Liver (tissue), 9 donors: Measurements from ENCODE around the gene DNM2. TPM values are rescaled to one million over a fixed set of nuclear protein-coding genes. Genes with fewer than 3 reads are reported as not detected.

Source experiments
- DNase-seq: peaks from one replicate; pipeline ENCODE4 v3.0.0-alpha.2; 2017; ENCODE audit warnings: low spot score
- H3K27ac ChIP-seq, 2 donors: one replicate each; pipeline ENCODE4 v1.7.0; 2013; ENCODE audit warnings: inconsistent platforms in 2 of 2, low read length in 2 of 2, control low read depth in 1 of 2, low read depth in 1 of 2, mild to moderate bottlenecking in 1 of 2
- H3K27me3 ChIP-seq, 4 donors: one replicate each; pipeline versions ENCODE4 v1.6.1 to v1.7.0; 2013; ENCODE audit warnings: low read length in 3 of 4, inconsistent platforms in 1 of 4, mild to moderate bottlenecking in 1 of 4, moderate library complexity in 1 of 4; ENCODE audit not compliant: control insufficient read depth in 4 of 4, insufficient read depth in 4 of 4
- H3K36me3 ChIP-seq, 4 donors: one replicate each; pipeline versions ENCODE4 v1.6.1 to v1.7.0; 2013; ENCODE audit warnings: low read length in 3 of 4, mild to moderate bottlenecking in 3 of 4, low read depth in 1 of 4, moderate library complexity in 1 of 4; ENCODE audit not compliant: control insufficient read depth in 4 of 4, insufficient read depth in 3 of 4
- H3K4me1 ChIP-seq, 4 donors: one replicate each; pipeline versions ENCODE4 v1.6.1 to v1.7.0; 2013; ENCODE audit warnings: low read length in 3 of 4, mild to moderate bottlenecking in 3 of 4, moderate library complexity in 1 of 4; ENCODE audit not compliant: control insufficient read depth in 4 of 4, insufficient read depth in 4 of 4
- H3K4me3 ChIP-seq, 3 donors: one replicate each; pipeline versions ENCODE4 v1.6.1 to v1.7.0; 2013; ENCODE audit warnings: low read length in 3 of 3, control low read depth in 1 of 3, low read depth in 1 of 3, mild to moderate bottlenecking in 1 of 3
- H3K9ac ChIP-seq, 2 donors: one replicate each; pipeline ENCODE4 v1.7.0; 2013; ENCODE audit warnings: low read length in 2 of 2, mild to moderate bottlenecking in 2 of 2, moderate library complexity in 2 of 2, control low read depth in 1 of 2, low read depth in 1 of 2
- H3K9me3 ChIP-seq, 4 donors: one replicate each; pipeline versions ENCODE4 v1.6.1 to v1.7.0; 2013; ENCODE audit warnings: low read length in 3 of 4; ENCODE audit not compliant: control insufficient read depth in 4 of 4
- ATF3 ChIP-seq: IDR thresholded peaks from 2 replicates; pipeline ENCODE4 v1.6.1; 2016; ENCODE audit warnings: antibody characterized with exemption
- EGR1 ChIP-seq, 2 donors: IDR thresholded peaks; 2 replicates each; pipeline ENCODE4 v1.6.1; 2016 to 2018; ENCODE audit warnings: antibody characterized with exemption in 2 of 2, low read depth in 2 of 2
- FOXA1 ChIP-seq: IDR thresholded peaks from 2 replicates; pipeline ENCODE4 v1.6.1; 2016; ENCODE audit warnings: antibody characterized with exemption
- FOXA2 ChIP-seq: IDR thresholded peaks from 2 replicates; pipeline ENCODE4 v1.6.1; 2016; ENCODE audit warnings: antibody characterized with exemption
- GABPA ChIP-seq, 2 donors: IDR thresholded peaks in 1 of 2; conservative IDR thresholded peaks in 1 of 2; 2 replicates each; pipeline ENCODE4 v1.6.1; 2016; ENCODE audit warnings: antibody characterized with exemption in 2 of 2, mild to moderate bottlenecking in 1 of 2, moderate library complexity in 1 of 2
- HNF4A ChIP-seq, 2 donors: conservative IDR thresholded peaks; 2 replicates each; pipeline ENCODE4 v1.6.1; 2016; ENCODE audit warnings: antibody characterized with exemption in 2 of 2, mild to moderate bottlenecking in 2 of 2
- HNF4G ChIP-seq: IDR thresholded peaks from 2 replicates; pipeline ENCODE4 v1.6.1; 2016; ENCODE audit warnings: antibody characterized with exemption
- JUND ChIP-seq, 2 donors: IDR thresholded peaks; 2 replicates each; pipeline ENCODE4 v1.6.1; 2016; ENCODE audit warnings: antibody characterized with exemption in 2 of 2
- NR2F2 ChIP-seq: IDR thresholded peaks from 2 replicates; pipeline ENCODE4 v1.6.1; 2016; ENCODE audit warnings: antibody characterized with exemption
- RAD21 ChIP-seq, 2 donors: IDR thresholded peaks; 2 replicates each; pipeline ENCODE4 v1.6.1; 2016; ENCODE audit warnings: antibody characterized with exemption in 2 of 2, mild to moderate bottlenecking in 2 of 2
- RXRA ChIP-seq, 2 donors: IDR thresholded peaks; 2 replicates each; pipeline ENCODE4 v1.6.1; 2017 to 2018; ENCODE audit warnings: antibody characterized with exemption in 2 of 2, mild to moderate bottlenecking in 1 of 2
- SP1 ChIP-seq: IDR thresholded peaks from 2 replicates; pipeline ENCODE4 v1.6.1; 2018; ENCODE audit warnings: antibody characterized with exemption, mild to moderate bottlenecking
- TAF1 ChIP-seq: conservative IDR thresholded peaks from 2 replicates; pipeline ENCODE4 v1.6.1; 2016; ENCODE audit warnings: antibody characterized with exemption, mild to moderate bottlenecking
- YY1 ChIP-seq: IDR thresholded peaks from 2 replicates; pipeline ENCODE4 v1.6.1; 2016; ENCODE audit warnings: antibody characterized with exemption, mild to moderate bottlenecking
- WGBS: extraction: QIAGEN DNeasy Blood & Tissue Kit; methylation state at CpG from one replicate; pipeline ENCODE4 v1.1.7; 2013; 5-methylcytosine and 5-hydroxymethylcytosine counted together
- polyA plus RNA-seq, 2 donors: library from polyadenylated mRNA; stranded (reverse) in 1 of 2; unstranded in 1 of 2; fragments of 200-250 nt in 1 of 2; fragments of >200 nt in 1 of 2; fragmentation: Nextera tagmentation in 1 of 2; extraction: Ambion mirVana in 1 of 2; gene quantifications; one replicate each; pipeline versions ENCODE4 v1.2.1 to v1.2.3, GENCODE V29; 2013 to 2015
- total RNA-seq, 2 donors: library from RNA; depleted of rRNA; stranded (reverse); fragments of >200 nt; gene quantifications; one replicate each; pipeline ENCODE4 v1.2.3, GENCODE V29; 2014
- TF ChIP-seq, protein P1 (sequence below): IDR thresholded peaks from 2 replicates; pipeline ENCODE4 v1.6.1; 2016; ENCODE audit warnings: antibody characterized with exemption
- TF ChIP-seq, protein P2 (sequence below): IDR thresholded peaks from 2 replicates; pipeline ENCODE4 v1.6.1; 2016; ENCODE audit warnings: antibody characterized with exemption, mild to moderate bottlenecking
- TF ChIP-seq, protein P3 (sequence below): IDR thresholded peaks from 2 replicates; pipeline ENCODE4 v1.6.1; 2016; ENCODE audit warnings: antibody characterized with exemption
- donor health status: healthy.
- donor health status: healthy.
- donor health status: healthy.
- donor health status: healthy.
- donor health status: healthy.

DNM2 gene
- total and polyA plus RNA-seq, 4 donors = 23.1 to 95.1 (median 59.1) TPM

DNA sequence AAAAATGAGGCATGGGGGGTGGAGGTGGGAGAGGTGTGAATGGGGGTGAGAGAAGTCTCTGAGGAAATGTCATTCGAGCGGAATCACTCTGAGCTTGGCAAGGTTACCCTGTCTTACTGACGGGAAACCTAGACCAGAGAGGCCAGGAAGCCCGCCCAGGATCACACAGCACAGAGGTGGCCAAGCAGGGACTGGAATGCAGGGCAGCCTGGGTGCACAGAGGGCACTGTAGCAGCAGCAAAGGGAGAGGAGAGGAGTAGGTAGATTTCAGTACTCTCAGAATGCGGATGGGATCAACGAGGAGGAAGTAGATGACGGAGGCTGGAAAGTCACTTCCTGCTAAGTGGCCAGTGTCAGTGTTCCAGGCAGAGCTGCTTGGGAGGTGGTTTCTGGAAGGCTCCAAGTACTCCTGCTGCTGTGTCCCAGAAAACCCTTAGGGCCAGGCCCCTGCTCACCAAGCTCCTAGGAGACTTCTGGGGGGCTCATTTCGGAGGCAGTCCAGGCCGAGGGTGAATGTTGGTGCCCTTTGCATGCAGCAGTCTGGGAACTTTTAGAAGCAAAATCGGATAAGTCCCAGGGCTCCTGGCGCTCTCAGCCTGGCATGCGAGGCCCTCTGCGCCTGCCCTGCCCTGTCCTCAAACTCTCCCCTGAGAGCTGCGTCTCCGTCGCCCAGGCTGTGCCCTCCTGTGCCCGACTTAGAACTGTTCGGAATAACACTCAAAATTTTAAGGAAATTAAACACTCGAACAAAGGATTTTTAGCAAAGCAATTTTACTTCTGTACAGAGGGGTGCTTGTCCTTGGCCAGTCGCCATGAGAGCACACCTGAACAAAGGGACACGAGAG, 33.5 kb downstream of the DNM2 start:
- H3K4me3 ChIP-seq = no peak overlapping the region
- peak in 1 of 2 donors; percentile 6 for TF ChIP-seq RAD21 (IDR thresholded peaks at IDR 0.05)
- no peak for TF ChIP-seq EGR1 (IDR thresholded peaks at IDR 0.05; ENCODE audit: low read depth in 2 of 2)
- no peak for TF ChIP-seq NR2F2
- TF ChIP-seq, protein P1, sequence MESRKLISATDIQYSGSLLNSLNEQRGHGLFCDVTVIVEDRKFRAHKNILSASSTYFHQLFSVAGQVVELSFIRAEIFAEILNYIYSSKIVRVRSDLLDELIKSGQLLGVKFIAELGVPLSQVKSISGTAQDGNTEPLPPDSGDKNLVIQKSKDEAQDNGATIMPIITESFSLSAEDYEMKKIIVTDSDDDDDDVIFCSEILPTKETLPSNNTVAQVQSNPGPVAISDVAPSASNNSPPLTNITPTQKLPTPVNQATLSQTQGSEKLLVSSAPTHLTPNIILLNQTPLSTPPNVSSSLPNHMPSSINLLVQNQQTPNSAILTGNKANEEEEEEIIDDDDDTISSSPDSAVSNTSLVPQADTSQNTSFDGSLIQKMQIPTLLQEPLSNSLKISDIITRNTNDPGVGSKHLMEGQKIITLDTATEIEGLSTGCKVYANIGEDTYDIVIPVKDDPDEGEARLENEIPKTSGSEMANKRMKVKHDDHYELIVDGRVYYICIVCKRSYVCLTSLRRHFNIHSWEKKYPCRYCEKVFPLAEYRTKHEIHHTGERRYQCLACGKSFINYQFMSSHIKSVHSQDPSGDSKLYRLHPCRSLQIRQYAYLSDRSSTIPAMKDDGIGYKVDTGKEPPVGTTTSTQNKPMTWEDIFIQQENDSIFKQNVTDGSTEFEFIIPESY = no peak
- TF ChIP-seq SP1 = no peak
- TF ChIP-seq, protein P2, sequence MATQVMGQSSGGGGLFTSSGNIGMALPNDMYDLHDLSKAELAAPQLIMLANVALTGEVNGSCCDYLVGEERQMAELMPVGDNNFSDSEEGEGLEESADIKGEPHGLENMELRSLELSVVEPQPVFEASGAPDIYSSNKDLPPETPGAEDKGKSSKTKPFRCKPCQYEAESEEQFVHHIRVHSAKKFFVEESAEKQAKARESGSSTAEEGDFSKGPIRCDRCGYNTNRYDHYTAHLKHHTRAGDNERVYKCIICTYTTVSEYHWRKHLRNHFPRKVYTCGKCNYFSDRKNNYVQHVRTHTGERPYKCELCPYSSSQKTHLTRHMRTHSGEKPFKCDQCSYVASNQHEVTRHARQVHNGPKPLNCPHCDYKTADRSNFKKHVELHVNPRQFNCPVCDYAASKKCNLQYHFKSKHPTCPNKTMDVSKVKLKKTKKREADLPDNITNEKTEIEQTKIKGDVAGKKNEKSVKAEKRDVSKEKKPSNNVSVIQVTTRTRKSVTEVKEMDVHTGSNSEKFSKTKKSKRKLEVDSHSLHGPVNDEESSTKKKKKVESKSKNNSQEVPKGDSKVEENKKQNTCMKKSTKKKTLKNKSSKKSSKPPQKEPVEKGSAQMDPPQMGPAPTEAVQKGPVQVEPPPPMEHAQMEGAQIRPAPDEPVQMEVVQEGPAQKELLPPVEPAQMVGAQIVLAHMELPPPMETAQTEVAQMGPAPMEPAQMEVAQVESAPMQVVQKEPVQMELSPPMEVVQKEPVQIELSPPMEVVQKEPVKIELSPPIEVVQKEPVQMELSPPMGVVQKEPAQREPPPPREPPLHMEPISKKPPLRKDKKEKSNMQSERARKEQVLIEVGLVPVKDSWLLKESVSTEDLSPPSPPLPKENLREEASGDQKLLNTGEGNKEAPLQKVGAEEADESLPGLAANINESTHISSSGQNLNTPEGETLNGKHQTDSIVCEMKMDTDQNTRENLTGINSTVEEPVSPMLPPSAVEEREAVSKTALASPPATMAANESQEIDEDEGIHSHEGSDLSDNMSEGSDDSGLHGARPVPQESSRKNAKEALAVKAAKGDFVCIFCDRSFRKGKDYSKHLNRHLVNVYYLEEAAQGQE = peak; percentile 67
- no peak for TF ChIP-seq ATF3
- no peak for TF ChIP-seq YY1
- H3K9ac ChIP-seq = peak overlapping the region in 1 of 2 donors; percentile 34
- peak overlapping the region; percentile 42 to 69 for H3K27ac ChIP-seq
- 69% methylated on average over 21 of the region's 21 CpGs for WGBS
- H3K4me1 ChIP-seq = peaks cover 29 to 41% (median 33%) of the 10 kb centered on the region in 4 donors
- no peak for DNase-seq
- H3K9me3 ChIP-seq = no peaks in the 10 kb centered on the region
- H3K36me3 ChIP-seq = no peaks in the 10 kb centered on the region
- H3K27me3 ChIP-seq = no peaks in the 10 kb centered on the region

GRCh38 chr19:10752237-10752912, 34.5 kb downstream of the DNM2 start:
- TF ChIP-seq FOXA2 = no peak
- no peak for TF ChIP-seq FOXA1
- no peak for TF ChIP-seq RXRA (IDR thresholded peaks at IDR 0.05)
- TF ChIP-seq RAD21 (IDR thresholded peaks at IDR 0.05) = no peak
- TF ChIP-seq GABPA (IDR thresholded peaks at IDR 0.05 in 1 of 2, conservative IDR thresholded peaks at IDR 0.05 in 1 of 2) = no peak
- no peak for TF ChIP-seq EGR1 (IDR thresholded peaks at IDR 0.05; ENCODE audit: low read depth in 2 of 2)
- TF ChIP-seq NR2F2 = no peak
- TF ChIP-seq, protein P1 = no peak
- no peak for TF ChIP-seq SP1
- TF ChIP-seq ATF3 = no peak
- TF ChIP-seq, protein P2 = no peak
- TF ChIP-seq TAF1 = no peak
- no peak for TF ChIP-seq HNF4A (conservative IDR thresholded peaks at IDR 0.05)
- TF ChIP-seq JUND (IDR thresholded peaks at IDR 0.05) = no peak
- TF ChIP-seq YY1 = no peak
- no peak for TF ChIP-seq HNF4G
- TF ChIP-seq, protein P3, sequence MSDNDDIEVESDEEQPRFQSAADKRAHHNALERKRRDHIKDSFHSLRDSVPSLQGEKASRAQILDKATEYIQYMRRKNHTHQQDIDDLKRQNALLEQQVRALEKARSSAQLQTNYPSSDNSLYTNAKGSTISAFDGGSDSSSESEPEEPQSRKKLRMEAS = no peak
- peaks cover 26 to 43% (median 30%) of the 10 kb centered on the region in 4 donors for H3K4me1 ChIP-seq
- no peak for DNase-seq
- H3K27ac ChIP-seq = peak overlapping the region; percentile 42 to 69
- WGBS = 93% methylated on average over 8 of the region's 8 CpGs
- H3K9ac ChIP-seq = no peak overlapping the region
- H3K36me3 ChIP-seq = no peaks in the 10 kb centered on the region
- H3K27me3 ChIP-seq = no peaks in the 10 kb centered on the region
- no peaks in the 10 kb centered on the region for H3K9me3 ChIP-seq
- H3K4me3 ChIP-seq = no peak overlapping the region
